Measurements from ENCODE around the gene GHRH.

GHRH gene

DNA sequence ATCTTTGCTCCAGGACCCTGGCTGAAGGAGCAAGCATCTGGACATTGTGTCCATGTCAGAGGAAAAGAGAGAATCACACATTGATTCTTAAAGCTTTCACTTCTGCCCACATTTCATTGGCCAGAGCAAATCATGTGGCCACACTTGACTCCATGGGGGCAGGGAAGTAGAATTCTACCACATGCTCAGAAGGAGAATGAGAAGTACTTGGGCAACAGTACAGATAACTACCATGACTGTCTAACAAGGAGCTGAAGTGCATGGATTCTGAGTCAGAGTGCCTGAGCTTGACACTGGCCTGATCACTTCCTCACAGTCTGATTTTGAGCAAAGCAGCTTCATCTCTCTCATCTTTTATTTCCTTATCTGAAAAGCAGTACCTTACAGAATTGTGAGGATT is 38.6 kb downstream of the GHRH start:
- peaks cover 44% of the 10 kb centered on the region for H3K36me3 ChIP-seq
- no peak overlapping the region for H3K4me3 ChIP-seq (ENCODE audit: low read depth in 1 of 2, low read length in 1 of 2)
- H3K9me3 ChIP-seq = no peaks in the 10 kb centered on the region
- TF ChIP-seq, protein P1, sequence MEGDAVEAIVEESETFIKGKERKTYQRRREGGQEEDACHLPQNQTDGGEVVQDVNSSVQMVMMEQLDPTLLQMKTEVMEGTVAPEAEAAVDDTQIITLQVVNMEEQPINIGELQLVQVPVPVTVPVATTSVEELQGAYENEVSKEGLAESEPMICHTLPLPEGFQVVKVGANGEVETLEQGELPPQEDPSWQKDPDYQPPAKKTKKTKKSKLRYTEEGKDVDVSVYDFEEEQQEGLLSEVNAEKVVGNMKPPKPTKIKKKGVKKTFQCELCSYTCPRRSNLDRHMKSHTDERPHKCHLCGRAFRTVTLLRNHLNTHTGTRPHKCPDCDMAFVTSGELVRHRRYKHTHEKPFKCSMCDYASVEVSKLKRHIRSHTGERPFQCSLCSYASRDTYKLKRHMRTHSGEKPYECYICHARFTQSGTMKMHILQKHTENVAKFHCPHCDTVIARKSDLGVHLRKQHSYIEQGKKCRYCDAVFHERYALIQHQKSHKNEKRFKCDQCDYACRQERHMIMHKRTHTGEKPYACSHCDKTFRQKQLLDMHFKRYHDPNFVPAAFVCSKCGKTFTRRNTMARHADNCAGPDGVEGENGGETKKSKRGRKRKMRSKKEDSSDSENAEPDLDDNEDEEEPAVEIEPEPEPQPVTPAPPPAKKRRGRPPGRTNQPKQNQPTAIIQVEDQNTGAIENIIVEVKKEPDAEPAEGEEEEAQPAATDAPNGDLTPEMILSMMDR (IDR thresholded peaks at IDR 0.05) = no peak
- peak overlapping the region; percentile 63 for H3K27ac ChIP-seq
- no peaks in the 10 kb centered on the region for H3K27me3 ChIP-seq
- H3K4me1 ChIP-seq (ENCODE audit: control insufficient read depth in 1 of 2, insufficient read depth in 1 of 2, low read depth in 1 of 2, low read length in 1 of 2) = peaks cover 30 to 34% of the 10 kb centered on the region in 2 experiments

GRCh38 chr20:37222086-37222485 is 39.5 kb downstream of the GHRH start:
- Histone ChIP-seq H3K27ac (peak overlapping the region; percentile 56), H3K27me3 (no peaks in the 10 kb centered on the region), H3K9me3 (no peaks in the 10 kb centered on the region), H3K4me1 (ENCODE audit: control insufficient read depth in 1 of 2, insufficient read depth in 1 of 2, low read depth in 1 of 2, low read length in 1 of 2) (peaks cover 30 to 34% of the 10 kb centered on the region in 2 experiments), H3K4me3 (ENCODE audit: low read depth in 1 of 2, low read length in 1 of 2) (no peak overlapping the region), H3K36me3 (peaks cover 37% of the 10 kb centered on the region)
- TF ChIP-seq, protein P1 (IDR thresholded peaks at IDR 0.05) = no peak

GRCh38 chr20:37220731-37221130 is 40.9 kb downstream of the GHRH start:
- H3K27ac ChIP-seq = peak overlapping the region; percentile 56
- no peaks in the 10 kb centered on the region for H3K9me3 ChIP-seq
- H3K27me3 ChIP-seq = no peaks in the 10 kb centered on the region
- H3K36me3 ChIP-seq = peaks cover 26% of the 10 kb centered on the region
- TF ChIP-seq, protein P1 (IDR thresholded peaks at IDR 0.05) = no peak
- peaks cover 30 to 34% of the 10 kb centered on the region in 2 experiments for H3K4me1 ChIP-seq (ENCODE audit: control insufficient read depth in 1 of 2, insufficient read depth in 1 of 2, low read depth in 1 of 2, low read length in 1 of 2)
- H3K4me3 ChIP-seq (ENCODE audit: low read depth in 1 of 2, low read length in 1 of 2) = no peak overlapping the region

- no peaks in the 10 kb centered on the region for H3K27me3 ChIP-seq
- H3K4me1 ChIP-seq (ENCODE audit: control insufficient read depth in 1 of 2, insufficient read depth in 1 of 2, low read depth in 1 of 2, low read length in 1 of 2) = peaks cover 30 to 34% of the 10 kb centered on the region in 2 experiments
- no peaks in the 10 kb centered on the region for H3K9me3 ChIP-seq
- peaks cover 19% of the 10 kb centered on the region for H3K36me3 ChIP-seq
- no peak overlapping the region for H3K4me3 ChIP-seq (ENCODE audit: low read depth in 1 of 2, low read length in 1 of 2)
- H3K27ac ChIP-seq = peak overlapping the region; percentile 56
- TF ChIP-seq, protein P1 (IDR thresholded peaks at IDR 0.05) = no peak
These were observed 41.6 kb downstream of the GHRH start for GRCh38 chr20:37219751-37220668.

GRCh38 chr20:37218976-37219375 is 42.6 kb downstream of the GHRH start:
- no peaks in the 10 kb centered on the region for H3K27me3 ChIP-seq
- H3K27ac ChIP-seq = no peak overlapping the region
- peaks cover 17% of the 10 kb centered on the region for H3K36me3 ChIP-seq
- TF ChIP-seq, protein P1 (IDR thresholded peaks at IDR 0.05) = no peak
- H3K9me3 ChIP-seq = no peaks in the 10 kb centered on the region
- H3K4me1 ChIP-seq (ENCODE audit: control insufficient read depth in 1 of 2, insufficient read depth in 1 of 2, low read depth in 1 of 2, low read length in 1 of 2) = peaks cover 30 to 34% of the 10 kb centered on the region in 2 experiments
- H3K4me3 ChIP-seq (ENCODE audit: low read depth in 1 of 2, low read length in 1 of 2) = no peak overlapping the region
